T-helper 1 cell treated with Interleukin-12 subunit alpha and Interleukin-12 subunit beta and Interleukin-4 antibody, amounts not matched to agents 30 μg/mL and 1 μg/mL, for 36 hours (primary cell): Measurements from ENCODE around the gene ZNF526.

Experiments used
- H3K27ac Mint-ChIP-seq: one replicate; pipeline ENCODE4 v1.8.0; 2021; ENCODE audit warnings: mild to moderate bottlenecking, mixed read lengths
- H3K27me3 Mint-ChIP-seq: one replicate; pipeline ENCODE4 v1.8.0; 2021; ENCODE audit warnings: low read depth, mixed read lengths
- H3K36me3 Mint-ChIP-seq: one replicate; pipeline ENCODE4 v1.8.0; 2021; ENCODE audit warnings: low read depth, mixed read lengths
- H3K4me1 Mint-ChIP-seq: one replicate; pipeline ENCODE4 v1.8.0; 2021; ENCODE audit warnings: low read depth, mixed read lengths
- H3K4me3 Mint-ChIP-seq: one replicate; pipeline ENCODE4 v1.8.0; 2021; ENCODE audit warnings: mild to moderate bottlenecking, moderate library complexity, mixed read lengths
- H3K9me3 Mint-ChIP-seq: one replicate; pipeline ENCODE4 v1.8.0; 2021; ENCODE audit warnings: mixed read lengths

ZNF526 gene

GRCh38 chr19:42226886-42227285, 6.8 kb downstream of the ZNF526 start:
- Mint-ChIP-seq H3K27me3 (no peaks in the 10 kb centered on the region), H3K4me1 (peaks cover 23% of the 10 kb centered on the region), H3K9me3 (no peaks in the 10 kb centered on the region), H3K4me3 (no peak overlapping the region), H3K36me3 (peaks cover 36% of the 10 kb centered on the region), H3K27ac (peak overlapping the region; percentile 34)

- H3K27me3 Mint-ChIP-seq: no peaks in the 10 kb centered on the region
- no peak overlapping the region for H3K4me3 Mint-ChIP-seq
- H3K36me3 Mint-ChIP-seq: peaks cover 42% of the 10 kb centered on the region
- H3K9me3 Mint-ChIP-seq: no peaks in the 10 kb centered on the region
- H3K27ac Mint-ChIP-seq: no peak overlapping the region
- peaks cover 17% of the 10 kb centered on the region for H3K4me1 Mint-ChIP-seq
These were observed 8.5 kb downstream of the ZNF526 start for GRCh38 chr19:42228641-42229040.

- H3K36me3 Mint-ChIP-seq: peaks cover 46% of the 10 kb centered on the region
- no peaks in the 10 kb centered on the region for H3K27me3 Mint-ChIP-seq
- no peak overlapping the region for H3K4me3 Mint-ChIP-seq
- H3K27ac Mint-ChIP-seq: no peak overlapping the region
- peaks cover 17% of the 10 kb centered on the region for H3K4me1 Mint-ChIP-seq
- no peaks in the 10 kb centered on the region for H3K9me3 Mint-ChIP-seq
These were observed 9.3 kb downstream of the ZNF526 start for GRCh38 chr19:42229301-42229854.

GRCh38 chr19:42229855-42230351, 9.8 kb downstream of the ZNF526 start:
- H3K27ac Mint-ChIP-seq: no peak overlapping the region
- no peaks in the 10 kb centered on the region for H3K9me3 Mint-ChIP-seq
- peaks cover 44% of the 10 kb centered on the region for H3K36me3 Mint-ChIP-seq
- no peak overlapping the region for H3K4me3 Mint-ChIP-seq
- no peaks in the 10 kb centered on the region for H3K27me3 Mint-ChIP-seq
- H3K4me1 Mint-ChIP-seq: peaks cover 17% of the 10 kb centered on the region

DNA sequence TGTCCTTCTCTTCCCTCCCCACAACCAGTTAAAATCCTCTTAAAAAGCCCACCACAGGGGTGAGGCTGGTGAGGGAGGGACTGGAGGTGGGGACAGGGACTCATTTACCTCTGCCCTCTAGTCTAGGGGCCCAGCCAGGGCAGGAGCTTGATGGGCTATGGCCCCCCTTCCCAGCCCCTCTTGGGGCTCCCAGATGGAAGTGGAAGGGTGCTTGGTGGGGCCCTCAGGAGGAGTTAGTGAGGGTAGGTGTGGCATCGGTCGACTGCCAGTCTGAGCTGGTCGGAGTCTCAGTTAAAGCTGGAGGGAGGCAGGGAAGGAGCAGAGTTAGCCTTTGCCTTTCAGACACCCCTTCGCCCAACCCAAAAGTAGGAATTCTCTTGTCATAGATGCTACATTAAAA, 10.5 kb downstream of the ZNF526 start:
- Mint-ChIP-seq H3K36me3 (peaks cover 49% of the 10 kb centered on the region), H3K4me1 (peaks cover 19% of the 10 kb centered on the region), H3K9me3 (no peaks in the 10 kb centered on the region), H3K27me3 (no peaks in the 10 kb centered on the region), H3K27ac (no peak overlapping the region), H3K4me3 (no peak overlapping the region)

- H3K27ac Mint-ChIP-seq: no peak overlapping the region
- H3K36me3 Mint-ChIP-seq: peaks cover 49% of the 10 kb centered on the region
- peaks cover 13% of the 10 kb centered on the region for H3K4me1 Mint-ChIP-seq
- H3K27me3 Mint-ChIP-seq: no peaks in the 10 kb centered on the region
- H3K4me3 Mint-ChIP-seq: no peak overlapping the region
- H3K9me3 Mint-ChIP-seq: no peaks in the 10 kb centered on the region
These were observed 12.3 kb downstream of the ZNF526 start for GRCh38 chr19:42232435-42232834.

DNA sequence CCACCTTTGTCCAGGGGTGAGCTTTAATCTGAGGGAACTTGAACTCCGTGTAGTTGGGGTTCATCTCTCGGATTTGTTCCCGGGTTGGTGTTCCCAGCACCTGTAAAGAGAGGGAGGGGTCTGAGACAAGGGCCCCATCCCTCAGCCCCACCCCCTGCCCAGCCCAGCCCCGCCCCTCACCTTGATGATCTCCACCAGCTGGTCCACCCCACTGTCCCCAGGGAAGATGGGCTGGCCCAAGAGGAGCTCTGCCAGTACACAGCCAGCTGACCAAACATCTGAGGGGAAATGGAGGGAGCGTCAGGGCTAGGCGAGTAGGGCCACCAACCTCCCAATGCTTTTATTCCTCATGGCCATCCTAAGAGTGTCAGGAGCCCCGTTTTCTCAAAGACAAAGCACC, 13.0 kb downstream of the ZNF526 start:
- no peaks in the 10 kb centered on the region for H3K27me3 Mint-ChIP-seq
- H3K36me3 Mint-ChIP-seq: peaks cover 45% of the 10 kb centered on the region
- H3K9me3 Mint-ChIP-seq: no peaks in the 10 kb centered on the region
- peaks cover 13% of the 10 kb centered on the region for H3K4me1 Mint-ChIP-seq
- H3K27ac Mint-ChIP-seq: no peak overlapping the region
- H3K4me3 Mint-ChIP-seq: no peak overlapping the region

DNA sequence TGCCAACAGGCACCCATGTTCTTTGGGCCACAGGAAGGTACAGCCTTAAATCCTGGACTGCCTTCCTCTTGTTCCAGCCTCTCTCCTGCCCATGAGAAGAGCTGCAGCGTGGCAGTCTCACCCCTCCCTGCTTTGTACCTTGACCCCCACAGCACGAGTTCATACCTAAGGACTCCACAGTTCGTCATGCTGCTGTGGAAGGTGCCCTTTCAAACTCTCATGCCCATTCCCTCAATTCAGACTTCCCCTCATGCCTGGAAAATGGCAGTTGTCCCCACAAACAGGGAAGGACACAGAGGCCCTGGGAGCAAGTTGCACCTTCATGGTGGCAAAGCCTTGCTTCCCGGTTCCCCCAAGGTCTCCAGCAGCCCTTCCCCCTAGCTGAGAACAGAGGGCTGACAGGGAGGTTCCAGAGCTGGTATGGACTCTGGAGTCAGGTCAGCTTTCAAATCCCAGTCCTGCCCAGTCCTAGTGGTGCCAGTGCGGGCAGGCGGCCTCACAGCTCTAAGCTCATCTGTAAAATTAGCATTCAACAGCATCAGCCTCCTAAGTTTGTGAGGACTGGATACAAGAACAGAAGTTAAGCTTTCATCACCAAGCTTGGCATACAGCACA, 13.7 kb downstream of the ZNF526 start:
- H3K27me3 Mint-ChIP-seq: no peaks in the 10 kb centered on the region
- peak overlapping the region; percentile 49 for H3K27ac Mint-ChIP-seq
- H3K4me3 Mint-ChIP-seq: no peak overlapping the region
- H3K36me3 Mint-ChIP-seq: peaks cover 44% of the 10 kb centered on the region
- no peaks in the 10 kb centered on the region for H3K9me3 Mint-ChIP-seq
- peaks cover 11% of the 10 kb centered on the region for H3K4me1 Mint-ChIP-seq

GRCh38 chr19:42234364-42234763, 14.3 kb downstream of the ZNF526 start:
- Mint-ChIP-seq H3K36me3 (peaks cover 44% of the 10 kb centered on the region), H3K27ac (no peak overlapping the region), H3K4me1 (peaks cover 11% of the 10 kb centered on the region), H3K9me3 (no peaks in the 10 kb centered on the region), H3K27me3 (no peaks in the 10 kb centered on the region), H3K4me3 (no peak overlapping the region)

GRCh38 chr19:42235181-42235580, 15.1 kb downstream of the ZNF526 start:
- H3K36me3 Mint-ChIP-seq: peaks cover 45% of the 10 kb centered on the region
- peaks cover 13% of the 10 kb centered on the region for H3K4me1 Mint-ChIP-seq
- H3K27me3 Mint-ChIP-seq: no peaks in the 10 kb centered on the region
- no peaks in the 10 kb centered on the region for H3K9me3 Mint-ChIP-seq
- no peak overlapping the region for H3K27ac Mint-ChIP-seq
- H3K4me3 Mint-ChIP-seq: no peak overlapping the region

GRCh38 chr19:42239544-42240220, 19.6 kb downstream of the ZNF526 start:
- H3K27me3 Mint-ChIP-seq: no peaks in the 10 kb centered on the region
- no peak overlapping the region for H3K4me3 Mint-ChIP-seq
- H3K36me3 Mint-ChIP-seq: peaks cover 27% of the 10 kb centered on the region
- peaks cover 35% of the 10 kb centered on the region for H3K4me1 Mint-ChIP-seq
- no peak overlapping the region for H3K27ac Mint-ChIP-seq
- H3K9me3 Mint-ChIP-seq: no peaks in the 10 kb centered on the region

DNA sequence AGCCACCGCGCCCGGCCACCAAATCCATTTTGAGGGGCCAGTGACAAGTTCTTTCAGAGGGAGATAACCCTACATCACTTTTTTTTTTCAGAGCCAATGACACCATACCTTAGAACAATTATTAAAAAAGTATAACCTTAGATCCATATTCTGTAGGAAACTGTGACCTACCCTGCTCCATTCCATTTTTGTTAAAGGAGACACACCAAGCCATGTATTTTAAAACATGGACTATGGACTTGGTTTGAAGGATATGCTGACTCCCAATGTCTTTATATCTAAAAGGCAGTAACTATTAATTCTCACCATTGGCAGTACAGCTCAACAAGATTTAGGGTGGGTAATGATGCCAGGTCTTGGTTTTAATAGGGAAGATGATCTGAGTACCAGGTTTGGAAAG, 21.2 kb downstream of the ZNF526 start:
- peak overlapping the region; percentile 91 for H3K4me3 Mint-ChIP-seq
- H3K27me3 Mint-ChIP-seq: no peaks in the 10 kb centered on the region
- H3K36me3 Mint-ChIP-seq: peaks cover 16% of the 10 kb centered on the region
- H3K9me3 Mint-ChIP-seq: no peaks in the 10 kb centered on the region
- H3K4me1 Mint-ChIP-seq: peaks cover 41% of the 10 kb centered on the region
- H3K27ac Mint-ChIP-seq: no peak overlapping the region

DNA sequence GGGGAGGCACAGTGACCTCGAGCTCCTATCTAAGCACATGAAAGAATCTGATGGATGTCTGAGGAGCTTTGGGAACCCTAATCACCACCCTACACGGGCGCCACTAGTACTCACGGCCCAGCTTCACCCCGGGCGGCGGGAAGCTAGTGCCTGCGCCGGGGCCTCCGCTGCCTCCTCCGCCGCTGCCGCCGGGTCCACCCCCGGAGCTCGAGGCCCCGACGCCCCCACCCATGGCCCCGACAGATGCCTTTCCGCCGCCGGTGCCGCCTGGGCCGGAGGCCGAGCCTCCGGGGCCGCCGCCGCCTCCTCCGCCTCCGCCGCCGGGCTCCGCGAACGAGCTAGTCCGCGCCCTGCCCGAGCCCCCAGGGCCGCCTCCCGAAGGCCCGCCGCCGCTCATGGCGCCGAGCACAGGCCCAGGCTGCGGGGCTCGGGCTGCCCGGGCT, 22.0 kb downstream of the ZNF526 start:
- Mint-ChIP-seq H3K9me3 (no peaks in the 10 kb centered on the region), H3K4me1 (peaks cover 47% of the 10 kb centered on the region), H3K4me3 (peak overlapping the region; percentile 91)

DNA sequence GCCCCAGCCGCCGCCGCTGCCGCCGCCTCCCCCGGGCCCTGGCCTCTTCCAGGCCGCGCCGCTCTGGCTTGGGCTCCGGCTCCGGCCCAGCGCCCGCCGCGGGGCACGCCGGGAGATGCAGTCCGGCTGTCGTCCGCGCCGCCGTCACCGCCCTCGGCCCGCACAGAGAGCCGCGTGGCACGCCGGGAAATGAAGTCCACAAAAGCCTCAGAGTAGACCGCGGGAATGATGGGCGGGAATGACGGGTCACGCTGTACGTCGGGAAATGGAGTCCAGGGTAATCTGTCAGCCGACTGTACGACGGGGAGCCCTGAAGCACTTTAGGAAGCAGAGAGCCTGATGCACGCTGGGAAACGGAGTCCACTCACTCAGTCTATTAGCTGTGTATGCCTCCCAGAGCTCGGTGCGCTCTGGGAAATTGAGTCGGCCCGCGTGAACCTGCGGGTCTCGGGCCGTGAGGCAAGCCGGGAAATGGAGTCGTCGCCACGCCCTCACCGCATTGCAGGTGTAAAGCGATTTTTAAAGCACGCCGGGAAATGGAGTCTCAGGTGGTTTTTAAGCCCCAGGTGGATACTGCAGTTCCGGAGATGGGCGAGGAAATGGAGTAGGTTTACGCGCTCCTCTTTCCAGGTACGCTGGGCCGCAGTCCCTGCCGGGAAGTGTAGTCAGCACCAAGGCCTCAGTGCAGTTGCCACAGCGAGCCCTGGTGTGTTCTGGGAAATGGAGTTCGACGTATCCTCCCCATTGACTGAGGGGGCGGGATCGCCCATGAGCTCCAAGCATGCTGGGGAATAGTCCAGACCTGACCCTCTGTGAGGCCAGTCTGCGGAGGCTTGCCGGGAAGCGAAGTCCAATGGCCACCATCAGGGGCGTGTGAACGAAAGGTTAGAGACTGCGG, 22.6 kb downstream of the ZNF526 start, which contains the start of gene GSK3A:
Gene GSK3A (minus strand): TSS at position 91 of the 898 bp plus-strand sequence. CDS start 137 bp downstream, outside the sequence.
- Mint-ChIP-seq H3K27ac (peak within 1 kb of the TSS; percentile 93), H3K36me3 (peaks cover 10% of the 10 kb centered on the region), H3K27me3 (no peaks in the 10 kb centered on the region), H3K4me1 (peaks cover 47% of the 10 kb centered on the region), H3K9me3 (no peaks in the 10 kb centered on the region), H3K4me3 (peak within 1 kb of the TSS; percentile 91)

More for the DNA sequence above, 22.0 kb downstream of the ZNF526 start:
- peaks cover 10% of the 10 kb centered on the region for H3K36me3 Mint-ChIP-seq
- H3K27ac Mint-ChIP-seq: peak overlapping the region; percentile 81
- no peaks in the 10 kb centered on the region for H3K27me3 Mint-ChIP-seq
